ENCODE data around the gene SURF6.
"Not testable (repeated sequence)": the region's sequence is repeated elsewhere in the genome, so short reads cannot be mapped to it uniquely, and the experiment has no call there.

The SURF6 gene

GRCh38 chr9:133303266-133304157, 32.5 kb downstream of the SURF6 start:
- FAIRE-seq, result no peak

GRCh38 chr9:133301253-133302230, 34.4 kb downstream of the SURF6 start:
- FAIRE-seq, result no peak
- DNase-seq (ENCODE audit: extremely low spot score, insufficient read length, low read depth), result no peak

More at GRCh38 chr9:133303266-133304157, 32.5 kb downstream of the SURF6 start:
- no peak for DNase-seq (ENCODE audit: extremely low spot score, insufficient read length, low read depth)

- not testable (repeated sequence) for DNase-seq (ENCODE audit: extremely low spot score, insufficient read length, low read depth); FAIRE-seq
These were observed 36.0 kb downstream of the SURF6 start for GRCh38 chr9:133299996-133300395.

- FAIRE-seq (no peak), DNase-seq (ENCODE audit: extremely low spot score, insufficient read length, low read depth) (no peak)
These were observed 41.7 kb downstream of the SURF6 start for GRCh38 chr9:133294257-133294656.

GRCh38 chr9:133290751-133291302, 45.2 kb downstream of the SURF6 start:
- FAIRE-seq, result no peak
- DNase-seq (ENCODE audit: extremely low spot score, insufficient read length, low read depth), result no peak

- FAIRE-seq (no peak), DNase-seq (ENCODE audit: extremely low spot score, insufficient read length, low read depth) (no peak)
These were observed 49.5 kb downstream of the SURF6 start for GRCh38 chr9:133286523-133286922.

GRCh38 chr9:133285252-133285775, 50.7 kb downstream of the SURF6 start:
- FAIRE-seq, result no peak

GRCh38 chr9:133284362-133284761, 51.6 kb downstream of the SURF6 start:
- no peak for DNase-seq (ENCODE audit: extremely low spot score, insufficient read length, low read depth)
- FAIRE-seq, result no peak

More at GRCh38 chr9:133285252-133285775, 50.7 kb downstream of the SURF6 start:
- DNase-seq (ENCODE audit: extremely low spot score, insufficient read length, low read depth), result no peak

- not testable (repeated sequence) for FAIRE-seq; DNase-seq (ENCODE audit: extremely low spot score, insufficient read length, low read depth)
These were observed 52.5 kb downstream of the SURF6 start for GRCh38 chr9:133283255-133284032.

GRCh38 chr9:133282464-133283238, 53.3 kb downstream of the SURF6 start:
- DNase-seq (ENCODE audit: extremely low spot score, insufficient read length, low read depth) (no peak), FAIRE-seq (no peak)

- no peak for DNase-seq (ENCODE audit: extremely low spot score, insufficient read length, low read depth)
- no peak for FAIRE-seq
These were observed 55.6 kb downstream of the SURF6 start for GRCh38 chr9:133280392-133280791.
